Activated CD4-positive, CD25-positive, alpha-beta regulatory T cell treated with anti-CD3 and anti-CD28 coated beads, Interleukin-2, amount 50 U/mL, for 24 hours (primary cell): Measurements from ENCODE around the gene CUX1.

Source experiments
- ATAC-seq, 2 donors: fragments of 150-1000 bp; cut with Tn5 transposase; one replicate each; pipeline ENCODE4 v1.10.0; 2021; ENCODE audit warnings: mild to moderate bottlenecking in 1 of 2, moderate library complexity in 1 of 2

CUX1 gene

GRCh38 chr7:102055181-102055976 lies 238.0 kb downstream of the CUX1 start:
- ATAC-seq, result peak in 1 of 2 donors; percentile 17

- ATAC-seq, result no peak
Observed at GRCh38 chr7:102059524-102059923, 242.1 kb downstream of the CUX1 start.

- ATAC-seq, result no peak
Observed at GRCh38 chr7:102061354-102061945, 244.0 kb downstream of the CUX1 start.

GRCh38 chr7:102061981-102062390 lies 244.6 kb downstream of the CUX1 start:
- peak; percentile 45 to 62 for ATAC-seq

GRCh38 chr7:102063690-102064180 lies 246.3 kb downstream of the CUX1 start:
- no peak for ATAC-seq

- ATAC-seq, result no peak
Observed at GRCh38 chr7:102064361-102065025, 247.1 kb downstream of the CUX1 start.

- ATAC-seq, result no peak
Observed at GRCh38 chr7:102065226-102065625, 247.8 kb downstream of the CUX1 start.

- no peak for ATAC-seq
Observed at GRCh38 chr7:102066476-102066875, 249.1 kb downstream of the CUX1 start.

- no peak for ATAC-seq
Observed at GRCh38 chr7:102068846-102069245, 251.4 kb downstream of the CUX1 start.

GRCh38 chr7:102069931-102070629 lies 252.7 kb downstream of the CUX1 start:
- ATAC-seq, result no peak

GRCh38 chr7:102072003-102072402 lies 254.6 kb downstream of the CUX1 start:
- no peak for ATAC-seq

- ATAC-seq, result no peak
Observed at GRCh38 chr7:102072636-102073209, 255.3 kb downstream of the CUX1 start.

- no peak for ATAC-seq
Observed at GRCh38 chr7:102073931-102074880, 256.8 kb downstream of the CUX1 start.

GRCh38 chr7:102075126-102075525 lies 257.7 kb downstream of the CUX1 start:
- no peak for ATAC-seq

- no peak for ATAC-seq
Observed at GRCh38 chr7:102075553-102076135, 258.2 kb downstream of the CUX1 start.

- ATAC-seq, result no peak
Observed at GRCh38 chr7:102077081-102077480, 259.7 kb downstream of the CUX1 start.

GRCh38 chr7:102079140-102080018 lies 262.0 kb downstream of the CUX1 start:
- no peak for ATAC-seq

- ATAC-seq, result no peak
Observed at GRCh38 chr7:102080019-102080433, 262.6 kb downstream of the CUX1 start.

- no peak for ATAC-seq
Observed at GRCh38 chr7:102080434-102081243, 263.2 kb downstream of the CUX1 start.
